HG02610 (cell line): ENCODE data around the gene ZNF831.

ENCODE experiments used
- ATAC-seq: cut with Tn5 transposase; IDR thresholded peaks from one replicate; pipeline ENCODE4 v1.9.1; 2021; ENCODE audit warnings: mild to moderate bottlenecking, moderate library complexity; ENCODE audit not compliant: unreplicated experiment

ZNF831 gene

GRCh38 chr20:59246691-59247400, 83.2 kb downstream of the ZNF831 start:
- ATAC-seq = no peak

DNA sequence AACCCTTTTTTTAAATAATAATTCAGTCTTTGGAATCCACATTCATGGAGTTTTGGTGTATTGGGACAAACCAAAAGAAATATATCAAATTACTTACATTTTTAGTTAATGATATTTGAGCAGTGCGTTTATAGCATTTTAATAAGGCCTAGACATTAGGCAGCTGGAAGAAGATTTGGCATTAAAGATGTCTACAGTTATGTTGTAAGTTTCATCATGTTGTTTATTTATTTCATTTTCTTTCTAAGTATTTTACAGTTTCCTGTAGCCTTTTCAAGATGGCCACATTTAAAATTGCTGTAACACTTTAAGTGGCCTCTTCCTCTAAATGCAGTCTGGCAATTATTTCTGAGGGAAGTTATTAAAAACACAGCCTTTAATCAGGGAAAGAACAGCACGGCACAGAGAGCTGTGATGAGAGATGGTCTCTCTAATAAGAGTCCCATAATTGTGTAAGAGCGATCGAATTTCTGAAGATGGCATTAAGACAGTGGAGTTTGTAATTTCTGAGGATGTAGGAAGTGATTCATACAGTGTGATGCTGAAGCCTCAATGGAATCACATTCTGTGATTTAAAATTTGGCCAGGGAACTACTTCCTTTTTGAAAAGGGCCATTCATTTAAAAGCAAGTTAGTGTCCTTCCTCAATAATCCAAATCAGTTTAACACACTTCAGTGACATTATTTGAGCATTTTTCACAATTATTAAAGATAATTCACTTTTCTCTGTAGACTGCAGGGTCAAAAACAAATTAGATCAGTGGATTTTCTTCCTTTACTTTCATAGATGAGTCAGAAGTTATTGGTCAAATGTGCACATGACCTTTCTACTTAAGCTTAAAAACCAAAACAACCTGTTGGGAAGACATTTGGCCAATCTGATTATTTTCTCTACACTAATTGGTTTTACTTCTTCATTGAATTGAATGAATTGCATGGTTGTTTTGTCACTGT, 84.4 kb downstream of the ZNF831 start:
- ATAC-seq = no peak

DNA sequence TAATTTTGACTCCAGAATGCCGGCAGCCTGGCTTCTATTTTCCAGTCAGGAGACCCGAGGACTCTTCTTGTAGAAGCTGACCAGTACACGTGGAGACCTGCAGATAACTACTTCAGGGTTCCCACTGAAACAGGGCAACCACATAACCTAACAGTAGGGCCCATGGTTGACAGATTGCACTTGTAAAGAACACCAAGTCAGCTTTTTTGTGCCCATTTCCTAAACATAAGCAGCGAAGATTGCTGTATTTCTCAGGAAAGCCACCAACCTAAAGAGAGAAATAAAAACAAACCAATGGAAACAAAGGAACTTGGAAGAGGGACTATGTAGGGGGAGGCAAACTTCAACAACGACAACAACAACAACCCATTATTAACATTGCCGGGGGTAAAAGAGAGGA, 86.7 kb downstream of the ZNF831 start:
- no peak for ATAC-seq

- ATAC-seq = no peak
Observed at GRCh38 chr20:59253325-59253724, 89.7 kb downstream of the ZNF831 start.

DNA sequence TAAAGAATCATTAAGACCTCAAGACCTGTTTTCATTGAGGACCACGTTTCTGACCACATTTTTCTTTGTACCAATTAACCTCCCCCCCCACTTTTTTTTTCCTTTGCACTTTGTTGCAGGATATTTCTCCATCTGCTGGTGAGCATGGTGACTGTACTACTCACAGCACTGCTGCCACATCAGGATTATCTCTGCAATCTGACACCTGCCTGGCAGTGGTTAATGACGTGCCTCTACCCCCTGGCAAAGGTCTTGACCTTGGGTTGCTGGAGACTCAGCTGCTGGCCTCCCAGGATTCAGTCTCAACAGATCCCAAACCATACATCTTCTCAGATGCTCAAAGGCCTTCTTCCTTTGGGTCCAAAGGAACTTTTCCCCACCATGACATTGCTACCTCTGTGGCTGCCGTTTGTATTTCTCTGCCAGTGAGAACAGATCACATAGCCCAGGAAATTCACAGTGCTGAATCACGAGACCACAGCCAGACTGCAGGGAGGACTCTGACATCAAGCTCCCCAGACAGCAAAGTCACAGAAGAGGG, 90.2 kb downstream of the ZNF831 start:
- ATAC-seq = no peak

DNA sequence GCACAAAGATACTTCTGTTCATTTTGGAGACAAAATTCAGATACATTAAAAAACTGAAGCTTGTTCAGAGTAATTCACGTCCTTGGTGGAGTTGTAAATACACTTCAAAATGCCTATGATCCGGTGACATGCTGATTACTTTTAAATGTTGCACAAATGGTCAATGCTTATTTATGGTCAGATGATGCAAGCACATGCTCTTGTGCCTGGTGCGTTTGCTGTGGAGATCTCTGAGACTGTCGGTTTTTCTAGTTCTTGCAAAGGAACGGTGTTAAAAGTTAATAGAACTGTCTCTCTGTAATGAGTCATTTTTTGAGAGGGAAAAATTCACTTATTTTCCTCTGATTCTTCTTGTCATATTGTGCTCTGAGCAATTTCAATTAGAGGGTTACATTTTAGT, 91.6 kb downstream of the ZNF831 start:
- ATAC-seq = no peak

GRCh38 chr20:59258221-59258621, 94.6 kb downstream of the ZNF831 start:
- ATAC-seq = no peak

- no peak for ATAC-seq
Observed at GRCh38 chr20:59259946-59260345, 96.3 kb downstream of the ZNF831 start.

GRCh38 chr20:59265298-59265697, 101.7 kb downstream of the ZNF831 start:
- no peak for ATAC-seq

DNA sequence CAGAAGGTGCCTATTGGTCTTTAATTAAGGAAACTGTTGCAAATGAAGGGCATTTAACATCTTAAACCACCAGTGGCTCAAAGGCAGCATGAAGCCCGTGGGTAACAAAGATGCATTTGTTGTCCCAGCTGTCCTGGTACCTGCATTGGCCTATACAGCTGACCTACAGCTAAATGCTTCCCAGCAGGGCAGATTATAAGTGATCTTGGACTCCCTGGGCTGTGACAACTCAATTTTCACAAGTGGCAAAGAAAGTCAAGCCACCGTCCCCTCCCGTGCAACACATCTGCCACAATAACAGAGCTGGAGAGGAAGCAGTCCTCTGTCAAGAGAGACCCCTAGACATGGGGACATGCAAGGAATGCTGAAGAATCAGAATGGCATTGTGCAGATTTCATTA, 105.2 kb downstream of the ZNF831 start:
- no peak for ATAC-seq

DNA sequence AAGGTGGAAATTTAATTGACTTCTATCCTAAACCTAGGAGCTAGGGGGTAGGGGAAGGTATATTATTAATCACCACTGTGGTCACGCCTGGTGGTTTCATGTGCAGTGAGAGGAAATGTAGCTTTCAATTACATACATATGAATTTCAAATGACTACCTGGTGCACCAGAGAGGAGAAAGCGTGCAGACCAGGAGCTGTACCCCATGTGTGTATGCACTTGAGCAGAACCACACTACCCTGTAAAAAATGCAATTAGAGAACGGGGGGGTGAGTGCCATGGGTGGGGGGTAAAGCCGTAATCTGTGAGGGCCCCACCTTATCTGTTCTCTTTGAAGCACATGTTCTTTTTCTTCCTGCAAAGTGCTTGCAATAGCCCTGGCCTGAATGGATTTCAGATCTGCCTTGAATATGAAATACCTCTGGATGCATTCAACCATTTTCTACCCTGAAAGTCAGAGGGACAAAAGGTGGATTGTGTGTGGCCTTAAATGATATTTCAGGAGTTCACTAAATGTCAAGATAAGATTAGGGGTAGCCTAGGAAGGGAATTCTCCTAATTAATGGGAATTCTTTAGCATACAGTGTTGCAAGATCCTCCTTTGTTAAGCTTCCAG, 105.9 kb downstream of the ZNF831 start:
- no peak for ATAC-seq

DNA sequence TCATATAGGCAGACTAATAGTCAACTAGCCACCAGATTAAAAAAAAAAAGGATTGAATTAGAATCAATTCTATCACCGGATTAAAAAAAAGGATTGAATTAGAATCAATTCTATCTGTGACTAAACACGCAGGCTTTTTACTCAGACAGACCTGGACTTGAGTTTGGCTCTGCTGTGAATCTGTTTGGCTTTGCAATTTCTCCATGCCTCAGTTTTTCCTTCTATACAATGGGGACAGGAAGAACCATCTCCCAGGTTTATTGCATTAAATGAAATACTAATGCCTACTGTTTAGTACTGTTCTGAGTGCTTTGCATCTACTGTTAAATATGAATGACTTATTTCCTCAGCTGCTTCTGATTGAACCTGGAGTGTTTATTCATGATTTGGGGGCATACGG, 106.8 kb downstream of the ZNF831 start:
- ATAC-seq = no peak

- ATAC-seq = no peak
Observed at GRCh38 chr20:59273739-59274357, 110.2 kb downstream of the ZNF831 start.

GRCh38 chr20:59276938-59277337, 113.3 kb downstream of the ZNF831 start:
- ATAC-seq = no peak

DNA sequence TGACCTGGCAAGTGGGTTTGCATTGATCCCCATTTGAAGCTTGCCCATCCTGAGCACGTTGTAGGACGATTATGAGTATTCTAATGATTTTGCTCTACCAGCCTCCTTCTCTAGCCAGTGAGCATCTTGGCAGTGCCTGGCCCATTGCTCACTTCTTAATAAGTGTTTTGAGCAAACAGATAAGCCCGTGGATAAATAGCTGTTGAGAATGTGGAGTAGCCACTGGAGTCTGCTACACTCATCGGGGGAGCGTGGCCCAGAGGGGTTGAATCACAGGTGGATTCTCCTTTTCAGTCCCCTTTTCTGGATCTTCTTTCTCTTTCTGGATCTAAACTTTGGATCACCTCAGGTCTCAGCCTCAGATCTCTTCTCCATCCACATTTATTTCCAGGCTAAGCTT, 120.8 kb downstream of the ZNF831 start:
- ATAC-seq = no peak

- ATAC-seq = no peak
Observed at GRCh38 chr20:59289994-59290393, 126.4 kb downstream of the ZNF831 start.

GRCh38 chr20:59291740-59292383, 128.2 kb downstream of the ZNF831 start:
- ATAC-seq = no peak

DNA sequence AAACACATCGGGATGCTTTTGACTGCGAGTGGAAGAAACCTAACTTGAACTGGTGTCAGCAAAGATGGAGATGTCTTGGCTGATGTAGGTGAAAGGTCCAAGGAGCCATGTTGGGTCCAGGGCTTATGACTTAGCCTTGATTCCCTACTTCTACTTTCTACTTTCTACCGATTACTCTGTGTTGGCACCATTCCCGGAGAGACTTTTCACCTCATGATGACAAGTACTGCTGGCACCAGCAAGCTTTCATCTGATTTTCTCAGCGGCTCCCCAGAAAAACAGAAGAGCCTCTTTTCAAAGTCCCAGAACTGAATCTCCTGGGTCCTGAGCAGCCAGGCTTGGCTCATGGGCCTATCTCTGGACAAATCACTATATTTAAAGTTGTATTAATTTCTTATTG, 131.9 kb downstream of the ZNF831 start:
- ATAC-seq = no peak

DNA sequence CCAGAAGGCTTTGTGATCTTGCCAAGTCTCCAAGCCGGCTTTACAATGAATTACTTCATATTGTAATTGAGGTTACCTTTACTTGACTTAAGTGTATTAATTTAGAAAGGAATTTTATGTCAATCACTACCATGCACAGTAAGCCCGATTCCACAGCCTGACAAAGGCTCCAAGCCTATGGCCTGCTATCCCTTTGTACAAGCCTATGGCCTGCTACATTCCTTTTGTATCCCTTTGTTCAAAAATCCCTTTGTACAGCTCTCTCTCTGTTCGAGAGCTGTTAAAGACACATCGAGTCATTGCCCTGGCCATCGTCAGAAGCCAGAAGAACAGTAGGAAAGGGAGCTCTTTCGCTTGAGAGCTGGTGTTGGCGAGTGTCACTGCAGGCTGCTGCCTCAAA, 134.1 kb downstream of the ZNF831 start:
- ATAC-seq = no peak

- no peak for ATAC-seq
Observed at GRCh38 chr20:59299945-59300332, 136.3 kb downstream of the ZNF831 start.
